Embryonic facial prominence (tissue), 1 donor: Measurements from ENCODE around the gene UBAC1.
"Not testable (repeated sequence)": the region's sequence is repeated elsewhere in the genome, so short reads cannot be mapped to it uniquely, and the experiment has no call there.

Experiments
- DNase-seq: peaks from one replicate; pipeline ENCODE4 v3.0.0-alpha.2; 2016; ENCODE audit errors: extremely low spot score

Gene UBAC1

GRCh38 chr9:135978642-135979546, 17.7 kb upstream of the UBAC1 start:
- no peak for DNase-seq

GRCh38 chr9:135976944-135977343, 15.8 kb upstream of the UBAC1 start:
- no peak for DNase-seq

- no peak for DNase-seq
Observed at GRCh38 chr9:135976531-135976930, 15.4 kb upstream of the UBAC1 start.

- DNase-seq = no peak
Observed at GRCh38 chr9:135975834-135976233, 14.7 kb upstream of the UBAC1 start.

GRCh38 chr9:135974220-135974573, 13.0 kb upstream of the UBAC1 start:
- no peak for DNase-seq

GRCh38 chr9:135973277-135974219, 12.4 kb upstream of the UBAC1 start:
- DNase-seq = no peak

- no peak for DNase-seq
Observed at GRCh38 chr9:135971892-135972291, 10.7 kb upstream of the UBAC1 start.

- DNase-seq = no peak
Observed at GRCh38 chr9:135971111-135971766, 10.1 kb upstream of the UBAC1 start.

GRCh38 chr9:135970128-135970815, 9.1 kb upstream of the UBAC1 start:
- no peak for DNase-seq

- DNase-seq = no peak
Observed at GRCh38 chr9:135969064-135969683, 8.0 kb upstream of the UBAC1 start.

GRCh38 chr9:135968601-135969000, 7.4 kb upstream of the UBAC1 start:
- DNase-seq = no peak

- DNase-seq = no peak
Observed at GRCh38 chr9:135968083-135968476, 6.9 kb upstream of the UBAC1 start.

GRCh38 chr9:135966916-135967260, 5.7 kb upstream of the UBAC1 start:
- not testable (repeated sequence) for DNase-seq

GRCh38 chr9:135965124-135965756, 4.1 kb upstream of the UBAC1 start:
- no peak for DNase-seq

- no peak for DNase-seq
Observed at GRCh38 chr9:135963938-135964337, 2.8 kb upstream of the UBAC1 start.

- no peak for DNase-seq
Observed at GRCh38 chr9:135963338-135963737, 2.2 kb upstream of the UBAC1 start.

GRCh38 chr9:135962696-135963307, 1.6 kb upstream of the UBAC1 start:
- DNase-seq = no peak

GRCh38 chr9:135961811-135962695, 880 bp upstream of the UBAC1 start:
- no peak for DNase-seq
